Activated CD4-positive, alpha-beta T cell treated with anti-CD3 and anti-CD28 coated beads, Interleukin-2, Interleukin-4, amounts not matched to agents 100 ng/mL and 50 ng/mL, durations not matched to agents 16 hours and 8 hours (primary cell): ENCODE results near the gene FAM234A.

Experiments
- DNase-seq: peaks from one replicate; pipeline ENCODE4 v3.0.0-alpha.2; 2020; ENCODE audit warnings: low spot score

The FAM234A gene

DNA sequence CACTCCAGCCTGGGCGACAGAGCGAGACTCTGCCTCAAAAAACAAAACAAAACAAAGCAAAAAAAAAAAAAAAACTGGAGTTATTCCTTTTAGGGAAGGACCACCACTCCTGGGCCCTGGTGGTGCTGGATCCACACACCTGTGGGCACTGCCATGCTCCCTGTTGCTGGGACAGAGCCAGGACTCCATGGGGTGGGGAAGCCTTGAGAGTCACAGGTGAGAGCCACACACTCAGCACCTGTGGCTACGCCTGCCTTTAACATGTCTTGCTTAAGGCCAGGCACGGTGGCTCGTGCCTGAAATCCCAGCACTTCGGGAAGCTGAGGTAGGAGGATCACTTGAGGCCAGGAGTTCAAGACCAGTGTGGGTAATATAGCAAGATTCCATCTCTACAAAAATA is 66.6 kb downstream of the FAM234A start:
- no peak for DNase-seq

DNA sequence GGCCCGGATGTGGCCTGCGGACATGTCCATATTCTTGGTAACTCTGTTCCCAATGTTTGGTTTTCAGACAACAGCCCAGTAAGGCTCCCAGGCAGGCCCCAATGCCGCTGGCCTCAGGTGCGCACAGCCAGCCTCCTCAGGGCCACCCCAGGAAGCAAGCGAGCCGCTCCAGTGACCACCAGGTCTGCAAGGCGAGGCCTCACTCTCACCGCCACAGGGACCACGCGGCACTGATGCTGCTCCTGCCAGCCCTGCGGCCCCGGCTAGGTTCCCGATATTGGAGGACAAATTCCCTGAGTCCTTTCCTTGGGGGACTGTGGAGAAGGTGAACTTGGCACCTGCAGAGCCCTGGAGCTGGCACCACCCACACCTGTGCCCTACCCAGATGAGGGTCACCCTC is 67.3 kb downstream of the FAM234A start:
- no peak for DNase-seq

DNA sequence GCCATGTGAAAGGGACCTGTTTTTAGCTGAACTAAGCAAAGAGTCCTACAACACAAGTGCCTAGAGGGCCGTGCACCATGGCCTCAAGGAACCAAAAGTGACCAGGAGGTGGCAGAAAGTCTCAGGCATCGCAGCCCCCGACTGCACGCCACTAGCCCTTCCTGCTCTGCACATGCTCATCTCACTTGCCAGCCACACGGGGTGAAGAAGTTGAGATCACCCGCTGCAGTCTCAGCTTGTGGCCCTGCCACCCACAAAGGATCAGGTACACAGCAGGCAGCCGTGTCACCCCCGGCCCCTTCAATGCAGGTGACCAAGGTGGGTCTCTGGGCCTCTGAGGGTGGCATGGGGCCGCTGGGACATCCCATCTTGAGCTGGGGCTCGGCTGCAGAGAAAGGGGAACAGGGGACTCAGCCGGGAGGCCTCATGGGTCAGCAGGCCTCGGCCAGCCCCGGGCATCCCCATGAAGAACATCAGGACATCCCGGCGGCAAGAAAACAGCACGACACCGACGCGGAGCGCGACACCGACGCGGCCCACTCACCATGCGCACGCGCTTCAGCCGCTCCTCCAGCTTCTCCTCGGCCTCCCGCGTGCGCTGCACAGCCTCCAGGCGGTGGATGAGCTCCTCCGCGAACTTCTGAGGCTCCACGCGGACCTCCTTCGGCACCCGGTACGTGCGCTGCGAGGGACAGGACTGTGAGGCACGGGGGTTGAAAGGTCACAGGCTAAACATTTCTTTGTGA is 69.3 kb downstream of the FAM234A start:
- DNase-seq, result no peak

- no peak for DNase-seq
Measured at GRCh38 chr16:305916-306626, 71.5 kb downstream of the FAM234A start.

- DNase-seq, result no peak
Measured at GRCh38 chr16:306911-307370, 72.3 kb downstream of the FAM234A start.

DNA sequence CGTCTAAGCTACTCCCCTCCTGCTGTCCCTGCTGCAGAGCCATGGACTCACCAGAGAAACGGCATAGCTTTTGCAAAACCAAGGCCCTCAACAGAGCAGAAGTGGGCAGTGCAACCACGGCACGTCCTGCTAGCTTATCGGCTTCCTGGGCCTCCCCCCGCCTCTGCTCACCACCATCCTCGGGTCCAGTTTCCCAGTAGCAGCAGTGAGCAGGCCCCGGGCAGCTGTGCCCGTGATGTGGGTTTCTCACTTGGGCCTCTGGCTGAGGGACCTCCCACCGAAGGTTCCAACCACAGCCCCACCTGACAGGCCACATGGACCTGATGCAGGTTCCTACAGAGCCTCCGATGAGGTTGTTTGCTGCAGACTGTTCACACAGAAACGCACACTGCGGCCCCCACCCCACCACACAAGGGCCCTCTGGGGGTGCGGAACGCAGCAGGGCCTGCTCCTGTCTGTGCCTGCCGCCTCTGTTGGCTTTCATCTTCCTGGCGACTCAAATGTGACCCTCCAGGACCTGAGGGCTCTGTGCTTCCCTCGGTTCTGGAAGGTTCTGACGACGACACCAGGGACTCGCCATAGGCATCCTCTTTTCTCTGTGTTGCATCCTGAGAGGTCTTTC is 73.2 kb downstream of the FAM234A start:
- DNase-seq, result no peak

GRCh38 chr16:309476-309875 is 74.9 kb downstream of the FAM234A start:
- DNase-seq, result no peak

DNA sequence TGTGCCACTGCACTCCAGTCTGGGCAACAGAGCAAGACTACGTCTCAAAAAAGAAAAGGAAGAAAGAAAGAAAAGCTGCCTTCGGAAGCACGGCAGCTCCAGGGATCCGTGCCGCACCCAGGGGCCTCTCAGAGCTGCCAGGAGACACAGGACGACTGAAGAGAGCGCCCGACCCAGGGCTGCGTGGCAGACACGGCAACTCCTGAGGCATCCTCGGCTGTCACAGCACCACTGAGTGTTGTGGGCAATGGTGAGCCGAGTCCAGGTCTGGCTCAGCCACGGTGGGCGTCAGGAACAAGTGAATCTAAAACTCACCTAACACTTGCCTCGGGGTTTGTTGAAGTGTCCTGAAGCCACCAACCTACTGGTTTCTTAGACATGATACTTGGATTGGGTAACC is 77.1 kb downstream of the FAM234A start:
- DNase-seq, result no peak

- DNase-seq, result no peak
Measured at GRCh38 chr16:314351-314750, 79.7 kb downstream of the FAM234A start.

GRCh38 chr16:314795-315299 is 80.2 kb downstream of the FAM234A start:
- DNase-seq, result no peak
